HL-60 (cell line): ENCODE data around the gene PTBP1.

Source experiments
- DNase-seq, 2 experiments: peaks; one replicate each; pipeline ENCODE4 v3.0.0-alpha.2; 2010 to 2020; ENCODE audit warnings: low read depth in 1 of 2, low spot score in 1 of 2
- H3K27ac ChIP-seq: fragments of 250-450 bp; sonication (Bioruptor Pico); replicated peaks from 2 replicates; pipeline ENCODE4 v1.5.1; 2020; ENCODE audit warnings: mild to moderate bottlenecking, moderate library complexity
- H3K27me3 ChIP-seq: fragments of 250-450 bp; sonication (Bioruptor Pico); 2 replicates; pipeline ENCODE4 v1.5.1; 2021; ENCODE audit warnings: mild to moderate bottlenecking, moderate library complexity; ENCODE audit not compliant: insufficient read depth, poor library complexity, severe bottlenecking
- H3K4me3 ChIP-seq: replicated peaks from 2 replicates; pipeline ENCODE4 v1.5.1; 2011; ENCODE audit warnings: mild to moderate bottlenecking, control low read depth, low read length; ENCODE audit not compliant: insufficient read depth
- GABPA ChIP-seq: IDR thresholded peaks from 2 replicates; pipeline ENCODE4 v1.6.1; 2012; ENCODE audit warnings: low read depth
- POLR2AphosphoS5 ChIP-seq: IDR thresholded peaks from 2 replicates; pipeline ENCODE4 v1.6.1; 2012; ENCODE audit warnings: low read depth
- REST ChIP-seq: IDR thresholded peaks from 2 replicates; pipeline ENCODE4 v1.6.1; 2012; ENCODE audit warnings: low read depth; ENCODE audit not compliant: insufficient replicate concordance
- SPI1 ChIP-seq: IDR thresholded peaks from 2 replicates; pipeline ENCODE4 v1.6.1; 2012; ENCODE audit warnings: low read depth, mild to moderate bottlenecking, borderline replicate concordance
- long read RNA-seq: library from polyadenylated mRNA; unstranded; transcript quantifications from one replicate; pipeline ENCODE4 v2.0.0, GENCODE V29; 2020
- TF ChIP-seq, protein P1 (sequence below): IDR thresholded peaks from one replicate; pipeline ENCODE4 v1.5.1; 2011; ENCODE audit warnings: low read length, control low read depth, inconsistent platforms; ENCODE audit not compliant: insufficient read depth

PTBP1 gene
- long read RNA-seq, transcript PTBP1-204 (15 exons, 3,185 nt), result minor isoform, 5 of 1,175 reads
- long read RNA-seq, transcript PTBP1-203 (15 exons, 3,598 nt), result minor isoform, 346 of 1,175 reads
- long read RNA-seq, transcript PTBP1-201 (14 exons, 3,155 nt), result major isoform, 626 of 1,175 reads
- long read RNA-seq, partial matches to known transcripts, result 101 of 1,175 reads
- long read RNA-seq, other reads (novel, unspliced or antisense), result 95 of 1,175 reads

DNA sequence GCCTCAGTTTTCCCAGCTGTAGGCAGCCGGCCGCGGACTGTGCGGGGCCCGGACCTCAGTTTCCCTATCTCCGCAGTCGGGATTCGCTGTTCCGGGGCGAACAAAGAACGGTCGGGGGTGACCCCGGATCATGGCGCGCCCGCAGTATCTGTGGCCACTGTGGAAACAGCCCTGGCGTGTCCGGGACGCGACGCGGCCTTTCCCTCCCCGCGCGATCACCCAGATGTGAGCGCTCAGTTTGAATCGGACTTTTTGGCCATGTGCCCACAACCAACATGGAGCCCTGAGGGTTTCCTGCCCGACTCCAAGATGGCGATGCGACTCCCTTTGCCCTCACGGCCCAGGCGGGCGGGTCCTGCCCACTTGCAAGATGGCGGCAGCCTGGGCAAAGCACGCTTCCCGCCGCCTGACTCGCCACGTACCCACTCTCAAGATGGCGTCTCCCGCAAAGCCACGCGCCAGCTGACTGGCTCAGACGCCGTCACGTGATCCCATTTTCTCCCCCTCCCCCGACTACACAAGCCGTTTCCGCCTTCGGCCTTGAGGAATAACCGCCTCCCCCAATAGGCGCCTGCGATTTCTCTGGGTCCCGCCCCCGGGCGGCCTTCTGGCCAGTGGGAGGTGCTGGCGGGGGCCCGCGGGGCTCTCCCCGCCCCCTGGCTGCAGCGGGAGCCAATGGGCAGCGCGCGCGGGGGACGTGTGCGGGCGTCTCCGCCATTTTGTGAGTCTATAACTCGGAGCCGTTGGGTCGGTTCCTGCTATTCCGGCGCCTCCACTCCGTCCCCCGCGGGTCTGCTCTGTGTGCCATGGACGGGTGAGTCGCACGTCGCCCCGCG is at the start of gene PTBP1:
Gene PTBP1 (plus strand): TSS at position 761 of the 836 bp plus-strand sequence. CDS start 46 bp downstream, at position 807.
- Histone ChIP-seq H3K27me3 (no peaks in the 10 kb centered on the region), H3K27ac (peak within 1 kb of the TSS; percentile 95), H3K4me3 (peak within 1 kb of the TSS; percentile 98)
- peak; percentile 100 for DNase-seq
- TF ChIP-seq GABPA, result peak; percentile 66
- no peak for TF ChIP-seq SPI1
- TF ChIP-seq POLR2AphosphoS5, result peak; percentile 91

DNA sequence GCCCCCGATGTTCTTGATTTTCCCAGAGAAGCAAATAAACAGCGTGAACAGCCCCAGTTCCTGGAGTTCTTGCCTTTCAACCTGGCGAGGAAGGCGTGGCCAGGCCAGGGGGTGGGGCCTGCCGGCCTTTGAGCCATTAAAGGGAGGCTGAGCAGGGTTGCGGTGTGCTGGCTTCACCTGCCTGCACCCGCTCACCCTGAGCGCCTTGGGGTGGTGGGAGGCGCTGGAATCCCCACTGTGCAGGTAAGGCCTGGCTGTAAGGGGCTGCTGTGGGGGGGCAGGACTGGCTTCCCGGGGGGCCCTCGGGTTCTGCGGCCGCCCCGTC is 49.0 kb upstream of the PTBP1 start:
- no peak for DNase-seq
- Histone ChIP-seq H3K27me3 (no peaks in the 10 kb centered on the region), H3K27ac (no peak overlapping the region), H3K4me3 (no peak overlapping the region)
- TF ChIP-seq POLR2AphosphoS5 (no peak), SPI1 (no peak), REST (no peak), GABPA (no peak)
- TF ChIP-seq, protein P1, sequence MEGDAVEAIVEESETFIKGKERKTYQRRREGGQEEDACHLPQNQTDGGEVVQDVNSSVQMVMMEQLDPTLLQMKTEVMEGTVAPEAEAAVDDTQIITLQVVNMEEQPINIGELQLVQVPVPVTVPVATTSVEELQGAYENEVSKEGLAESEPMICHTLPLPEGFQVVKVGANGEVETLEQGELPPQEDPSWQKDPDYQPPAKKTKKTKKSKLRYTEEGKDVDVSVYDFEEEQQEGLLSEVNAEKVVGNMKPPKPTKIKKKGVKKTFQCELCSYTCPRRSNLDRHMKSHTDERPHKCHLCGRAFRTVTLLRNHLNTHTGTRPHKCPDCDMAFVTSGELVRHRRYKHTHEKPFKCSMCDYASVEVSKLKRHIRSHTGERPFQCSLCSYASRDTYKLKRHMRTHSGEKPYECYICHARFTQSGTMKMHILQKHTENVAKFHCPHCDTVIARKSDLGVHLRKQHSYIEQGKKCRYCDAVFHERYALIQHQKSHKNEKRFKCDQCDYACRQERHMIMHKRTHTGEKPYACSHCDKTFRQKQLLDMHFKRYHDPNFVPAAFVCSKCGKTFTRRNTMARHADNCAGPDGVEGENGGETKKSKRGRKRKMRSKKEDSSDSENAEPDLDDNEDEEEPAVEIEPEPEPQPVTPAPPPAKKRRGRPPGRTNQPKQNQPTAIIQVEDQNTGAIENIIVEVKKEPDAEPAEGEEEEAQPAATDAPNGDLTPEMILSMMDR, result no peak

DNA sequence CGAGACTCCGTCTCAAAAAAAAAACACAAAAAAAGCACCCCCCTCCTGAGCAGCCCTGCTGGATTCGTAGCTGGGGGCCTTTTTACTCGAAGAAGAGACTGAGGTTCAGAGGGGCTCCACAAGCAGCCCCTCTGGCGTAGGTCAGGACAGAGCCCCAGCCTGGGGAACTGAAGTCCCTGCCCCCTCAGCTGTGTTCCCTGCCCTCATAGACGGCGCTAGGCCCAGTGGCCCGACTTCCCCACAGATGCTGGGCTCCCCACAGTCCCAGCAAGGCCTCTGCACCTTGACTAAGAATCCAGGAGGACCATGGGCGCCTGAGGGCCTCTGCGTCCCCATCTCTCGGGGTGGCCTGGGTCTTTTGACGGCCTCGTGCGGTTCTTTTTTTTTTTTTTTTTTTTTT is 47.4 kb upstream of the PTBP1 start:
- no peak for DNase-seq
- H3K27ac ChIP-seq, result no peak overlapping the region
- TF ChIP-seq SPI1, result no peak
- TF ChIP-seq POLR2AphosphoS5, result no peak
- no peak for TF ChIP-seq REST
- TF ChIP-seq, protein P1, result no peak
- TF ChIP-seq GABPA, result no peak
- no peak overlapping the region for H3K4me3 ChIP-seq
- no peaks in the 10 kb centered on the region for H3K27me3 ChIP-seq

GRCh38 chr19:750640-751423 is 46.4 kb upstream of the PTBP1 start, which contains the start of gene MISP:
TSS of gene MISP (plus strand) at chr19:751112. CDS start at chr19:756947, 5,835 bp downstream.
- DNase-seq, result no peak
- no peaks in the 10 kb centered on the region for H3K27me3 ChIP-seq
- no peak within 1 kb of the TSS for H3K27ac ChIP-seq
- H3K4me3 ChIP-seq, result no peak within 1 kb of the TSS
- TF ChIP-seq GABPA (no peak), POLR2AphosphoS5 (no peak), SPI1 (no peak), REST (no peak)
- TF ChIP-seq, protein P1, result no peak
